Mucosa of descending colon (tissue), 3 donors: ENCODE measurements around the gene AMHR2. TPM values are rescaled to one million over a fixed set of nuclear protein-coding genes. Genes with fewer than 3 reads are reported as not detected.

Experiments used
- ATAC-seq: fragments of 200-7000 bp; cut with Tn5 transposase; one replicate; pipeline ENCODE4 v1.9.1; 2020; ENCODE audit warnings: mild to moderate bottlenecking, moderate library complexity
- DNase-seq, 3 donors: peaks; one replicate each; pipeline ENCODE4 v3.0.0-alpha.2; 2020
- H3K36me3 ChIP-seq: fragments of 200-600 bp; one replicate; pipeline ENCODE4 v1.8.0; 2021; ENCODE audit warnings: low read depth, mild to moderate bottlenecking
- H3K4me1 ChIP-seq: fragments of 200-600 bp; one replicate; pipeline ENCODE4 v1.8.0; 2021; ENCODE audit warnings: low read depth, mild to moderate bottlenecking
- H3K4me3 ChIP-seq: fragments of 200-600 bp; one replicate; pipeline ENCODE4 v1.8.0; 2021; ENCODE audit warnings: mild to moderate bottlenecking
- H3K9me3 ChIP-seq: fragments of 200-600 bp; one replicate; pipeline ENCODE4 v1.8.0; 2021; ENCODE audit warnings: mild to moderate bottlenecking
- intact Hi-C, 2 donors: fragments of 100-400 bp; cut with DNase I in 1 of 2; cut with micrococcal nuclease in 1 of 2; formaldehyde crosslinking; loops; one replicate each; pipeline versions ENCODE4 v1.11.0 to v1.11.1; 2022; cut with DNase I, micrococcal nuclease
- total RNA-seq, 3 donors: library from RNA; stranded (reverse); fragmentation: NEBNext Ultra II Directional in 2 of 3; extraction: Animal tissue kit (Norgen Biotek cat#: 25700) in 2 of 3; gene quantifications; one replicate each; pipeline versions ENCODE4 v1.2.1 to v1.2.4, GENCODE V29; 2021 to 2023
- TF ChIP-seq, protein P1 (sequence below): fragments of 200-600 bp; IDR thresholded peaks from one replicate; pipeline ENCODE4 v1.8.0; 2022; ENCODE audit warnings: antibody characterized with exemption, mild to moderate bottlenecking
- donor health status: DM: no; HTN: no; CAD: no; lungs with moderate emphysema.
- donor health status: DM: no; HTN: no; CAD: no.
- donor health status: DM: no; HTN: yes; CAD: no.

The AMHR2 gene
- total RNA-seq, 3 donors from 2014 or later, result 0.16 TPM; not detected in 2

DNA sequence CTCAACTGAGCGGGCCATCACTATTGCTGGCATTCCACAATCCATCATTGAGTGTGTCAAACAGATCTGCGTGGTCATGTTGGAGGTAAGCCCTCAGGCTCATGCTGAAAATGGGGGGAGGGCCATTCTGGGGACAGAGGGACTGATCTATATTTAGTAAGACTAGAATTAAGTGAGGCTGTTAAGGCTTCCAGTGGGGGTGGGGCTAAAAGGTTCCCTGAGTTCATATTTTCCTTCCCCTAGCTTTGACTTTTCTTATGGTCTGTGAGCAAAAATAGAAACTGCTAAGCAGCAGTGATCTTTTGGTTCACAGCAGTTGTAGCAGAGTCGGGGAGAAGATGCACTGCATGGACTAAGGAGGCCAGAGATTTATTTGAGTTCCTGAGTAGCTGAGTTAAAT lies 37.4 kb downstream of the AMHR2 start:
- H3K4me3 ChIP-seq, result no peak overlapping the region
- TF ChIP-seq, protein P1, sequence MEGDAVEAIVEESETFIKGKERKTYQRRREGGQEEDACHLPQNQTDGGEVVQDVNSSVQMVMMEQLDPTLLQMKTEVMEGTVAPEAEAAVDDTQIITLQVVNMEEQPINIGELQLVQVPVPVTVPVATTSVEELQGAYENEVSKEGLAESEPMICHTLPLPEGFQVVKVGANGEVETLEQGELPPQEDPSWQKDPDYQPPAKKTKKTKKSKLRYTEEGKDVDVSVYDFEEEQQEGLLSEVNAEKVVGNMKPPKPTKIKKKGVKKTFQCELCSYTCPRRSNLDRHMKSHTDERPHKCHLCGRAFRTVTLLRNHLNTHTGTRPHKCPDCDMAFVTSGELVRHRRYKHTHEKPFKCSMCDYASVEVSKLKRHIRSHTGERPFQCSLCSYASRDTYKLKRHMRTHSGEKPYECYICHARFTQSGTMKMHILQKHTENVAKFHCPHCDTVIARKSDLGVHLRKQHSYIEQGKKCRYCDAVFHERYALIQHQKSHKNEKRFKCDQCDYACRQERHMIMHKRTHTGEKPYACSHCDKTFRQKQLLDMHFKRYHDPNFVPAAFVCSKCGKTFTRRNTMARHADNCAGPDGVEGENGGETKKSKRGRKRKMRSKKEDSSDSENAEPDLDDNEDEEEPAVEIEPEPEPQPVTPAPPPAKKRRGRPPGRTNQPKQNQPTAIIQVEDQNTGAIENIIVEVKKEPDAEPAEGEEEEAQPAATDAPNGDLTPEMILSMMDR, result no peak
- ATAC-seq (no peak), DNase-seq (no peak)
- no peaks in the 10 kb centered on the region for H3K9me3 ChIP-seq
- no peaks in the 10 kb centered on the region for H3K4me1 ChIP-seq
- intact Hi-C loops, result no loop called here
- peaks cover 62% of the 10 kb centered on the region for H3K36me3 ChIP-seq

DNA sequence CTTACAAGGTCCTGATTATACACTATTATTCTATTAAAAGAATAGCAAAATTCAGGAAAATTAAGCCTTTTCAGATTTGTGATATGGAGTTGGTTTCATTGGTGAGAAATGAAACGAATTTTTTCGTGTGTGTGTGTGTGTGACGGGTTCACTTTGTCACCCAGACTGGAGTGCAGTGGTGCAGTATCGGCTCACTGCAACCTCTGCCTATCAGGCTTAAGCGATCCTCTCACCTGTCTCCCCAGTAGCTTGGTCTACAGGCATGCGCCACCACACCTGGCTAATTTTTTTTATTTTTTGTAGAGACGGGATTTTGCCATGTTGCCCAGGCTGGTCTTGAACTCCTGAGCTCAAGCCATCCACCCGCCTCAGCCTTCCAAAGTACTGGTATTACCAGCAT lies 37.9 kb downstream of the AMHR2 start:
- Histone ChIP-seq H3K4me3 (no peak overlapping the region), H3K36me3 (peaks cover 56% of the 10 kb centered on the region), H3K4me1 (no peaks in the 10 kb centered on the region), H3K9me3 (no peaks in the 10 kb centered on the region)
- no peak for DNase-seq
- intact Hi-C loops, result no loop called here
- ATAC-seq, result no peak
- TF ChIP-seq, protein P1, result no peak

DNA sequence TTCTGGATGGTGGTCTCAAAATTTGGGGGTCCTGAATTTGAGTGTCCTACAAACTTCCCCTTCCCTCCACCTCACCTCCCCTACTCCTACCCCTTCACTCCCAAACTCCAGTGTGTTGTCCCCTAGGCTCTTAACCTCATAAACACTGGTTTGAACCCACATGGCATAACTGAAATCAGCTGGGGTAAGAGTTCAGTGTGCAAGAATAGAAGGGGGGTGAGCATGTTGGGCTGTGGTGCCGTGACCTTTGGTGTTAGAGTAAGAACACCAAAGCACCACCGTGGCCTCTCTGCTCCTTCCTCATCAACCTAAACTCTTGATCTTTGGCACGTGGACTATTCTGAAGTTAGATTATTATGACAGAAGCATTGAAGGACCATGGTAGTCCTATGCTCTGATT lies 39.3 kb downstream of the AMHR2 start:
- H3K4me3 ChIP-seq, result no peak overlapping the region
- no peak for ATAC-seq
- no peaks in the 10 kb centered on the region for H3K4me1 ChIP-seq
- H3K36me3 ChIP-seq, result peaks cover 54% of the 10 kb centered on the region
- TF ChIP-seq, protein P1, result no peak
- no peaks in the 10 kb centered on the region for H3K9me3 ChIP-seq
- DNase-seq, result no peak
- intact Hi-C loops, result no loop called here

DNA sequence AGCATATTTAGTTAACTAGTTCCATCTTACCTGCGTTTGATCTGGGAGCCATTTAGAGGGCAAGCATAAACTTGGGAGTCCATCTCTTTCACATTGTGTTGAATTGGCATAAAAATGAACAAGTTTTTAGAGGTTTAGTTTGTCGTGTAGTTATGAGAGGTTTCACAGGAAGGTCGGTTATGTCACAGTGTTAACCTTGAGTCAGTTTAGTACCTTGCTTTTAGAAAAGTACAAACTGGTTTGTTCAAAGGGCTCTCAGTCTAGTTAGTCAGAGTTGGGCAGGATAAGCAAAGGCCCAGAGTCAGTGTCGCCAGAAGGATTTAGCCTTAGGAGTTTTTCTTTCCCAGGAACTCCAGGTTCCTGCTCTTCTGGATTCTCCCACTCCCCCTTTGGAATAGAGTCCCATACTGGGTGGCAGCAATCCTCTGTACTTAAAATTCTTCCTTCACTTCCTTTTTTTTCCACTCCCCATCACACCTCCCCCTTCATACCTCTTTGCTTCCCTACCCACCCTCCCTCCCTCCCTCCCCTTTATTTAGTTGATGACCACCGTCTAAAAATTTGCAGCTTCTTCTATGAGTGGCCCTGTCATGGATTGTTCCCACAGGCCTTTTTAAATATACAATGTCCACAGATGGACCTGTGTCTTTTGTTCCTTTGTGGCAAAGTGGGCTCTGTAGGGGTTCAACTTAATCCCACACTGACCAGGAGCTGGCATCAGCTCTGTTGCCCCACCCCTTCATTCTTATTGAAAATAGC lies 40.3 kb downstream of the AMHR2 start:
- Histone ChIP-seq H3K4me3 (no peak overlapping the region), H3K36me3 (peaks cover 51% of the 10 kb centered on the region), H3K4me1 (no peaks in the 10 kb centered on the region), H3K9me3 (no peaks in the 10 kb centered on the region)
- intact Hi-C loops, result no loop called here
- TF ChIP-seq, protein P1, result no peak
- ATAC-seq (no peak), DNase-seq (no peak)

DNA sequence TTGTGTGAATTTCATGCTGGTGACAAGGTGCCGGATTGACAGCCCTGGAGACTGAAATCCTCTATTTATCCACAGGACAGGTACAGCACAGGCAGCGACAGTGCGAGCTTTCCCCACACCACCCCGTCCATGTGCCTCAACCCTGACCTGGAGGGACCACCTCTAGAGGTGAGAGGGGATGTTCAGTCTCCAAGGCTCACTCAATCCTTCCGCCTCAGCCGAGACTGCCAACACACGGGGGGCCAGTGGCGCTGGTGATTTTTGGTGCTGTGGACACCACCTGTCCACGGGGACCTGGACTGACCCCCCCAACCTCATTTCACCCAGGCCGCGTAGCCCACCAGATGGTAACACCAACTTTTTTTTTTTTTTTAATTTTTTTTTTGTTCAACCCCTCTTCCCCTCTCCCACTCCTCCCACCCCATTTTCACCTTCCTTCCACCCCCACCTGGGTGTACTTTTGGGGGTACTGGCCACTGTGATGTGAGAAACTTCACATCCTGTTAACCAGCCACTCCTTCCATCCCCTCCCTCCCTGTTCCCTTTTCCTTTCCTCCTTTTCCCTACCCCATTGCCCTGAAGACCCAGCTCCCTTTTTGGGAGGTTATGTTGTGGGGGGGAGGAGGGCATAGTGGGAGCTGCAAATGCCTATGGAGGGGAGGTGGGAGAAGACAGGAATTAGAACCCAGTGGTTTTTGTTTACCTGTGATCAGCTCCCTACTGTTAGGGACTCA lies 41.2 kb downstream of the AMHR2 start:
- DNase-seq (no peak), ATAC-seq (no peak)
- no peaks in the 10 kb centered on the region for H3K4me1 ChIP-seq
- peaks cover 51% of the 10 kb centered on the region for H3K36me3 ChIP-seq
- intact Hi-C loops, result no loop called here
- TF ChIP-seq, protein P1, result no peak
- H3K4me3 ChIP-seq, result no peak overlapping the region
- no peaks in the 10 kb centered on the region for H3K9me3 ChIP-seq
